PFSK-1 (cell line): ENCODE measurements around the gene SEMA3B.

ENCODE experiments used
- FOXP2 ChIP-seq: optimal IDR thresholded peaks from 2 replicates; pipeline ENCODE3; 2011; ENCODE audit warnings: borderline replicate concordance, control low read depth, inconsistent platforms; ENCODE audit not compliant: insufficient read depth; ENCODE audit errors: extremely low read length, extremely low read depth
- POLR2AphosphoS5 ChIP-seq: IDR thresholded peaks from 2 replicates; pipeline ENCODE4 v1.6.1; 2012; ENCODE audit warnings: low read depth, mild to moderate bottlenecking, control low read depth, low read length, moderate library complexity
- SIN3A ChIP-seq: IDR thresholded peaks from 2 replicates; pipeline ENCODE4 v1.6.1; 2012; ENCODE audit warnings: mild to moderate bottlenecking, low read length, moderate library complexity, borderline replicate concordance; ENCODE audit not compliant: insufficient read depth
- TAF1 ChIP-seq: IDR thresholded peaks from 2 replicates; pipeline ENCODE4 v1.6.1; 2012; ENCODE audit warnings: low read length, control low read depth, borderline replicate concordance; ENCODE audit not compliant: insufficient read depth
- TF ChIP-seq, protein P1 (sequence below), 2 experiments: IDR thresholded peaks; 2 replicates each; pipeline versions ENCODE4 v1.6.1 to v1.8.0; 2011 to 2012; ENCODE audit warnings: low read depth in 2 of 2, low read length in 2 of 2, control low read depth in 1 of 2, inconsistent platforms in 1 of 2, mild to moderate bottlenecking in 1 of 2, moderate library complexity in 1 of 2; ENCODE audit not compliant: insufficient read depth in 1 of 2

The SEMA3B gene

GRCh38 chr3:50235716-50236483, 33.0 kb upstream of the SEMA3B start, which contains the start of gene GNAI2:
GNAI2 (plus strand) TSS chr3:50236204; CDS start chr3:50236336, 132 bp downstream.
- no peak for TF ChIP-seq FOXP2
- peak; percentile 65 for TF ChIP-seq POLR2AphosphoS5
- TF ChIP-seq, protein P1, sequence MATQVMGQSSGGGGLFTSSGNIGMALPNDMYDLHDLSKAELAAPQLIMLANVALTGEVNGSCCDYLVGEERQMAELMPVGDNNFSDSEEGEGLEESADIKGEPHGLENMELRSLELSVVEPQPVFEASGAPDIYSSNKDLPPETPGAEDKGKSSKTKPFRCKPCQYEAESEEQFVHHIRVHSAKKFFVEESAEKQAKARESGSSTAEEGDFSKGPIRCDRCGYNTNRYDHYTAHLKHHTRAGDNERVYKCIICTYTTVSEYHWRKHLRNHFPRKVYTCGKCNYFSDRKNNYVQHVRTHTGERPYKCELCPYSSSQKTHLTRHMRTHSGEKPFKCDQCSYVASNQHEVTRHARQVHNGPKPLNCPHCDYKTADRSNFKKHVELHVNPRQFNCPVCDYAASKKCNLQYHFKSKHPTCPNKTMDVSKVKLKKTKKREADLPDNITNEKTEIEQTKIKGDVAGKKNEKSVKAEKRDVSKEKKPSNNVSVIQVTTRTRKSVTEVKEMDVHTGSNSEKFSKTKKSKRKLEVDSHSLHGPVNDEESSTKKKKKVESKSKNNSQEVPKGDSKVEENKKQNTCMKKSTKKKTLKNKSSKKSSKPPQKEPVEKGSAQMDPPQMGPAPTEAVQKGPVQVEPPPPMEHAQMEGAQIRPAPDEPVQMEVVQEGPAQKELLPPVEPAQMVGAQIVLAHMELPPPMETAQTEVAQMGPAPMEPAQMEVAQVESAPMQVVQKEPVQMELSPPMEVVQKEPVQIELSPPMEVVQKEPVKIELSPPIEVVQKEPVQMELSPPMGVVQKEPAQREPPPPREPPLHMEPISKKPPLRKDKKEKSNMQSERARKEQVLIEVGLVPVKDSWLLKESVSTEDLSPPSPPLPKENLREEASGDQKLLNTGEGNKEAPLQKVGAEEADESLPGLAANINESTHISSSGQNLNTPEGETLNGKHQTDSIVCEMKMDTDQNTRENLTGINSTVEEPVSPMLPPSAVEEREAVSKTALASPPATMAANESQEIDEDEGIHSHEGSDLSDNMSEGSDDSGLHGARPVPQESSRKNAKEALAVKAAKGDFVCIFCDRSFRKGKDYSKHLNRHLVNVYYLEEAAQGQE (IDR thresholded peaks at IDR 0.05; ENCODE audit: insufficient read depth in 1 of 2, low read depth in 2 of 2, low read length in 2 of 2): 0 out of 4 replicates have a peak, but pooled peaks have one; percentile 15 to 38
- no peak for TF ChIP-seq SIN3A
- TF ChIP-seq TAF1: peak; percentile 96

DNA sequence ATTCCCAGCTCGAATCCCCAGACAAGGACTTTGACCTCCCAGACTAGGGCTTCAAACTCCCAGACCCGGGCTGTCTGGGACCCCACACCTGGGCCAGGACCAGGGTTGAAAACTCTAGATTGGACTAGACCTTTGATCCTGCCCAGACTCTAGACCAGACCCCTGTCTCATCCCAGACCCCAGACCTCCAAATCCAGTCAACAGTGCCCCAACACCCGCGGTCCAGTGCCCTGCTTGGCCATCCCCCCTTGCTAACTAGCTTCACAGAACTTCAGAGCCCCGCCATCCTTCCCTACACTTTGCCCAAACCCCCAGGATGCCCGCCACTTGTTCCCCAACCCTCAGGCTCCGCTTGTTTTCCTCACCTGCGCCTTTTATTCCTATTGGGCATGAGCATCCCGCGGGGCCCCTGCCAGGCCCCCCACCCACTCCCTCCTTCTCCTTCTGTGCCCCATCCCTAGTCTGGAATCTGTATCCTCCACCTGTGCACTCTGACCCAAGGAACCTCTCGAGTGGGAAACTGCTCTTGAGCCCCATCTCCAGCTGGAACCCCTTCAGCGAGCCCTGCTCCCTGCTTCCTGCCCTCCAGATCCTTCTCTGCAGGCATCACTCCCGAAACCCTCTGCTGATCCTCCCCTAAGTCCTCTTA, 32.3 kb upstream of the SEMA3B start:
- TF ChIP-seq TAF1 (no peak), FOXP2 (no peak), SIN3A (no peak), POLR2AphosphoS5 (no peak)
- TF ChIP-seq, protein P1 (IDR thresholded peaks at IDR 0.05; ENCODE audit: insufficient read depth in 1 of 2, low read depth in 2 of 2, low read length in 2 of 2): no peak

GRCh38 chr3:50237133-50237651, 31.8 kb upstream of the SEMA3B start:
- TF ChIP-seq, protein P1 (IDR thresholded peaks at IDR 0.05; ENCODE audit: insufficient read depth in 1 of 2, low read depth in 2 of 2, low read length in 2 of 2): no peak
- no peak for TF ChIP-seq SIN3A
- TF ChIP-seq FOXP2: no peak
- TF ChIP-seq TAF1: no peak
- TF ChIP-seq POLR2AphosphoS5: no peak

DNA sequence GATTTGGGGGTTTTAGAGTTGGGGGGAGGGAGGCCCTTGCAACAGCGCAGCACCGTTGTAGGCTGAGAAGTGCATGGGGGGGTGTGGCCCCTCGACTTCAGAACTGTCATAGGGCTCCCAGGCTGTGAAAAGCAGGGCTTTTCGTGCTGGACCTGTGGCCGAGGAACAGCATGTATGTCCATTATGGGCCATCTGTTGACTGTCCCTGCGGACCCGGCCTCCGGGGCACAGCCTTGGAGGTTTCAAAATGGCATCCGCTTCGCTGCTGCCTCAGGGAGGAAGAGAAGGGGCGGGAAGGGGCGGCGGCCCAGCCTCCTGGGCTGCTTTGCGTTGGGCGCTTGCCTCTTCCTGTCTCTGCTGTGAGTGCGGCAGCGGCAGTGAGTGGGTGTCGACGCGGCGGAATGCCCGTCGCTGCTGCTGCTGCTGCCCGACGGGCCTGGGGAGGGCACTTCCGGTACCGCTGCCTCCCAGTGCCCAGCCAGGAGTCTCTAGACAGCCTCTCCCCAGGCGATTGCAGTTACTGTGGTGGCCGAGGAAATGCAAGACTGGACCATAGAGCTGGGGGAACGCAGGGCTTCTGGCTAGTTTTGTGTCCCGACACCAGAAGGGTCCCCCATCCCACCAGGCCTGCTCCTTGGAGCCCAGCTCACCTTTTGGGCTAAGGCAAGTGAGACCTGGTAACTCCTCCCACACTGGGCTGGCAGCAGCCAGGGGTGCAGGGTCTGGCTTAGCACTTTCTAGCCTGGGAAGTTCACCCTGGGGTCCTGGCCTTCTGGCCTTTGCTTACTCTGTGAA, 31.0 kb upstream of the SEMA3B start:
- TF ChIP-seq FOXP2 (no peak), POLR2AphosphoS5 (peak; percentile 23), SIN3A (peak; percentile 35; the same call in 1 of the 2 replicates), TAF1 (0 out of 2 replicates have a peak, but pooled peaks have one; percentile 51)
- TF ChIP-seq, protein P1 (IDR thresholded peaks at IDR 0.05; ENCODE audit: insufficient read depth in 1 of 2, low read depth in 2 of 2, low read length in 2 of 2): no peak
